Measurements from ENCODE around the gene SLC34A1.
"Not testable (repeated sequence)": the region's sequence is repeated elsewhere in the genome, so short reads cannot be mapped to it uniquely, and the experiment has no call there.

The SLC34A1 gene

GRCh38 chr5:177368869-177369644, 15.2 kb upstream of the SLC34A1 start:
- DNase-seq, result no peak

DNA sequence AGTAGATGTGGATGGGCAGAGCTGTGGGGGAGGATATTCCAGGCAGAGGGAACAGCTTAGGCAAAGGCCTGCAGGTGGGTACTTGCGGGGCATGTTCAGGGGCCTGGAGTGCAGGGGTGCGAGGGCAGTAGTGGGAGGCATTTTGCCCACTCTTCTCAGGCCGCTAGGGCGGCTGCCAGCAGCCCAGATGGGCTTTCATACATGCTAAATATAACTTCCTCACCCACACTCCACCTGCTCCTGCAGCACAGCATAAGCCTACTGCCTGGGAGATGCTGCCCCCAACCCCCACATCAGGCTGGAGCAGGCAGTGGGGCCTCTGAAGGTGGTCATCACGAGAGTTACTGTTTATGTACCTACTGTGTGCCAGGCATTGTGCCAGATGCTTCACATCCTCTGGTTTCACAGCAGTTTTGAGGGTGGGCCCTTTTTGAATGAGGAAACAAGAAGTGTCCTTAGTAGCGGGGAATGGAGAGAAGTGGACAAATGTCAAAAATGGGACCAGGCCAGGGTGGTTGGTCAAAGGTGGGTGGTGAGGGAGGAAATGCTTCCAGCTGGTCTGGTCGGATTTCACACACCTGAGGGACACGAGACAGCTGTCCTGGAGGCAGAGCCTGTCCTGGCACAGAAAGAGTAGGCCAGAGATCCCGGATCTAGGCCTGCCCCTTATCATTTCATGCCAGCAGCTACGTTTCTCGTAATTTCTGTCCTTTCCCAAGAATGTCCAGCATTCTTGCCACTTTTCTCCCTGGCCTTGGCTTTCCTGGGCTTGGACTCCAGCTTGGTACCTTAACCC, 14.4 kb upstream of the SLC34A1 start:
- DNase-seq, result no peak

DNA sequence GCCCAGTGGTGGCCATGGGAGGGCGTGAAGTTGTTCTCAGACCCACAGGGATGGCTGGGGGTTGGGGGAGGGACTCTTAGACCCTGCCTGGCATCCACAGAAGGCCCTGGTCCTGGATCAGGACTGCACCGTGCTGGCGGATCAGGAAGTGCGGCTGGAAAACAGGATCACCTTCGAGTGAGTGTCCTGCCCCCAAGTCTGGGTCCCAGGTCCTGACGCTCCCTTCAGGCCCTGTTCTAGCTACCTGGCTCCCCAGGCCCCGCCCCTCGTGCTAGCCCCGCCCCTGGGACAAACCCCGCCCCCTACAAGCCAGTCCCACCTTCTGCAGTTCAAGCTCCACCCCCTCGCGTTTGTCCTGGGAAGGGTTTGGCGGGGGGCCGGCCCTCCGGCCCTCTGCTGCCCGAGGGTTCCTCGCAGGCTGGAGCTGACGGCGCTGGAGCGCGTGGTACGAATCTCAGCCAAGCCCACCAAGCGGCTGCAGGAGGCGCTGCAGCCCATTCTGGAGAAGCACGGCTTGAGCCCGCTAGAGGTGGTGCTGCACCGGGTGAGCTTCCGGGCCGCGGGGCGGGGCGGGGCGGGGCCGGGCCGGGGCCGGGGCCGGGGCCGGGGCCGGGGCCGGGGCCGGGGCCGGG, 13.6 kb upstream of the SLC34A1 start:
- DNase-seq, result no peak

DNA sequence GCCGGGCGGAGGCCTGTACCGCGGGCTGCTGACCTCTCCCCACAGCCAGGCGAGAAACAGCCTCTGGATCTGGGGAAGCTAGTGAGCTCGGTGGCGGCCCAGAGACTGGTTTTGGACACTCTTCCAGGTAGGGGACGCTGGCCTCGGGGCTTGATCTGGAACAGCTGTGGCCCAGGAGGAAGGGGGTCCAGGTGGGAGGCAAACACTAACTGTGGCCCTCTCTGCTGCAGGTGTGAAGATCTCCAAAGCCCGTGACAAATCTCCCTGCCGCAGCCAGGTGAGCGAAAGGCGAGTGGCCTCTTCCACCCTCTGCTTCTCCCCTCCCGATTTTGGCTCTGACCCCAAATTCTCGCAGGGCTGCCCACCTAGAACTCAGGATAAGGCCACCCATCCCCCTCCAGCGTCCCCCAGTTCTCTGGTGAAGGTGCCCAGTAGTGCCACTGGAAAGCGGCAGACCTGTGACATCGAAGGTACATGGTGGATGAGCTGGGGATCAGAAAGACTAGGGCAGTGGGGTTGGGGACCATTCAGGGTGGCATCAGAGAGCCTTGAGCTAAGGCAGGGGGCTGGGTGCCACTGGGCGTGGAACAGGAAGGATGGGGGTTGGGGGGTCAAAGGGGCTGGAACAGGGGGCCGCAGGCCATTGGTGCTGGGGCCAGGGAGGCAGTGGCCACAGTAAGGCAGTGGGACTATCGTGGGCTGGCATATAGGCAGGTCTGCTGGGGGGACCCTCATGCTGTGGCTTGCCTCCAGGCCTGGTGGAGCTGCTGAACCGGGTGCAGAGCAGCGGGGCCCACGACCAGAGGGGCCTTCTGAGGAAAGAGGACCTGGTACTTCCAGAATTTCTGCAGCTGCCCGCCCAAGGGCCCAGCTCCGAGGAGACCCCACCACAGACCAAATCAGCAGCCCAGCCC, 12.9 kb upstream of the SLC34A1 start:
- no peak for DNase-seq

DNA sequence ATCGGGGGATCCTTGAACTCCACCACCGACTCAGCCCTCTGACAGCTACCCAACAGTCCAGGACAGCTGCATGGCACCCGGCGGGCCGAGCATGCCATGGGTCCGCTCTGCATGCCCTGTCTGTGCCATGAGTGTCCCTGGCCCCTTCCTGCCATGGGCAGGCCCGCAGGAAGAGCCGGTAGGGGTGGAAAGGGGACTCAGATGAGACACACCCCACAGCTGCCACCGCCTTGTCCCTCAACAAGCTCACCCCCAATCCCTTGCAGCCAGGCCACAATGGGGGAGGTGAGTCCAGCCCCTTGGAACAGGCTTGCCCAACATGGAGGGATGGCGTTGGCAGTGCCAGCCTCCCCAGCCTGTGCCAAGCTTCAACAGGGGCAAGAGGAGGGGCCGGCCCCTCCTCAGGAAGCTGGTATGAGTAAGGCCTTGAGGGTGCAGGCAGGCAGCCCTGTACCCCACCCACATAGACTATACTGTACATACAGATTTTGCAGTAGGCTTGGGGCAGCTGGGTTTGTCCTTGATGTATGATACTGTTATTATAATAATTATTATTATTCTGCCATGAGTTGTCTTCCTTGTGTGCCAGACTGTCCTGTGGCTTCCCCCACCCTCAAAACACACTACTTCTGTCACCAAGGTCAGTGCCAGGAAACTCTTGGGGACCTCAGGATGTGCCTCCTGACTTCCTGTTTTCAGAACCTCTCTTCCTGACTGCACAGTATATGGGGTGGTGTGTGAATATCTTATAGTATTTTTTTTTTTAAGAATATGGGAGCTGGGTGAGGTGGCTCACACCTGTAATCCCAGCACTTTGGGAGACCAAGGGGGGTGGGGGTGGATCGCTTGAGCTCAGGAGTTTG, 12.0 kb upstream of the SLC34A1 start:
- DNase-seq, result no peak

DNA sequence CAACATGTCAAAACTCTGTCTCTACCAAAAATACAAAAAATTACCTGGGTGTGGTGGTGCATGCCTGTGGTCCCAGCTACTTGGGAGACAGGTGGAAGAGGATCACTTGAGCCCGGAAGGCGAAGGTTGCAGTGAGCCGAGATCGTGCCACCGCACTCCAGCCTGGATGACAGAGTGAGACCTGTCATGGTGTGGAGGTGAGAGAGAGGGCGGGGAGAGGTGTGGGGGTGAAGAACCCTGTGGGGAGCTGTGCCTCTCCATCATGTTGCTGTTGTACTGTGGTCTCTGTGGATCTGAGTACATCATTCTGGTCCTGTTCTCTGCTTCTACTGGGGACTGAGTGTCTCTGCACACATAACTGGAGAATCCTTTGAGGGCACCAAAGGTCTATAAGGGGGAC, 11.3 kb upstream of the SLC34A1 start:
- DNase-seq, result no peak

DNA sequence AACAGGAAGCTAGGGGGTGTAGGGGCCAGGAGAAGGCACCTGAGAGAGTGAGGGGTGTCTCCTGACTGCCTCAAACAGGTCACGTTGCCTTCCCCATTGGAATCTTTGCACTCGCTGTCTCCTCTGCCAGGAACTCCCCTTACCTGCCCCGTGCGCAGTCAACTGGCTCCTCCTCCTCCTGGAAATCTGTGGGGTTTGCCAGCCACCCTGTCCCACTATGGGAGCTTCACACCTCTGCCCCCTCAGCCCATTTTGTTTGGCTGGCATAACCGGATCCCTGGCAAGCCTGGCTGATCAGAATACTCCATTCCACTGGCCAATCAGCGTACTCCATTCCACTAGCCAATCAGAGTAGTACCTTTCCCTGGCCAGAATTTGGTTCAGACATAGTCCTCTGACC, 10.4 kb upstream of the SLC34A1 start:
- no peak for DNase-seq

DNA sequence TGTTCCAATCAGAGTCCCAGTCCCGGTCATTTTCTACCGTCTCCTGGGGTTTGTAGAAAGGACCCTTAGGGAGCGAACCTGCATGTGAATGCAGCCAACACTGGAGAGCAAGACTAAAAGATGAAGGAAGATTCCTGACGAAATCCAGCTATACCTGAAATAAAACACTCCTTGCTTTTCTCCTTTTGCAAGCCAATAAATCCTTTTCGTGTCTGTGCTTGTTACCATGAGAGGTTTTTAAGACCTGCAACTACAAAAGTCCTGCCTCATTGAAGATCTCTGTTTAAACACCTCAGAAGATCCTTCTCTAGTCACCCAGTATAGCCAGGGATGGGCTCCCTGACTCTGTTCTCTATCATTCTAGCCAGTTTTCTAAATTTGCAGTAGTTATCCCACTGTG, 10.0 kb upstream of the SLC34A1 start:
- no peak for DNase-seq

DNA sequence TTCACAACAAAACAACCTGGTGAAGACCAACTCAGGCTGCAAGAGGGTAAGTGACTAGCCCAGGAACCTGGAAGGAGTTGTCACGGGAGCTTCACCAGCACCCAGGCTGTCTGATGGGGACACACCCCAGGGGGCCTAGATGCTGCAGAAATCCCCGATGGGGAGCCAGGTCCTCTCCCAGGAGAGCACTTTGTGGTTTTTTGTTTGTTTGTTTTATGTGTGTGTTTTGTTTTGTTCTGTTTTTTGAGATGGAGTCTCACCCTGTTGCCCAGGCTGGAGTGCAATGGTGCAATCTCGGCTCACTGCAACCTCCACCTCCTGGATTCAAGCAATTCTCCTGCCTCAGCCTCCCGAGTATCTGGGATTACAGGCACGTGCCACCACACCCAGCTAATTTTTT, 8.7 kb upstream of the SLC34A1 start:
- not testable (repeated sequence) for DNase-seq

DNA sequence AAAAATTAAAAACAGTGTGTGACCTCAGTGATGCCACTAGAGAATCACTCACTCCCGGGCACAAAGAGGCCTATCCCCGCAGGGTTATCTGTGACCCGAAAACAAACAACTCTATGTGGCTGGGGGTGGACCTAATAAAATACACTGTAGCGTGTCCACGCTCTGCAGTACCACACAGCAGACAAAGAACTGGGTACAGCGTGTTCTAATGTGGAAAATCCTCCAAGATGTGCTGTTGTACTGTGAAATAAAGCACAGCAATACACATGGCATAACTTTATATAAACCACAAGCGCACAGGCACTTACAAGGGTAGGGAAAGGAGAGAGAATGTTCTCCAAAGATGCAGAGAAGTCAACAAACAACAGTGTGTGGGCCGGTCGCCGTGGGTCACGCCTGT, 8.1 kb upstream of the SLC34A1 start:
- no peak for DNase-seq

DNA sequence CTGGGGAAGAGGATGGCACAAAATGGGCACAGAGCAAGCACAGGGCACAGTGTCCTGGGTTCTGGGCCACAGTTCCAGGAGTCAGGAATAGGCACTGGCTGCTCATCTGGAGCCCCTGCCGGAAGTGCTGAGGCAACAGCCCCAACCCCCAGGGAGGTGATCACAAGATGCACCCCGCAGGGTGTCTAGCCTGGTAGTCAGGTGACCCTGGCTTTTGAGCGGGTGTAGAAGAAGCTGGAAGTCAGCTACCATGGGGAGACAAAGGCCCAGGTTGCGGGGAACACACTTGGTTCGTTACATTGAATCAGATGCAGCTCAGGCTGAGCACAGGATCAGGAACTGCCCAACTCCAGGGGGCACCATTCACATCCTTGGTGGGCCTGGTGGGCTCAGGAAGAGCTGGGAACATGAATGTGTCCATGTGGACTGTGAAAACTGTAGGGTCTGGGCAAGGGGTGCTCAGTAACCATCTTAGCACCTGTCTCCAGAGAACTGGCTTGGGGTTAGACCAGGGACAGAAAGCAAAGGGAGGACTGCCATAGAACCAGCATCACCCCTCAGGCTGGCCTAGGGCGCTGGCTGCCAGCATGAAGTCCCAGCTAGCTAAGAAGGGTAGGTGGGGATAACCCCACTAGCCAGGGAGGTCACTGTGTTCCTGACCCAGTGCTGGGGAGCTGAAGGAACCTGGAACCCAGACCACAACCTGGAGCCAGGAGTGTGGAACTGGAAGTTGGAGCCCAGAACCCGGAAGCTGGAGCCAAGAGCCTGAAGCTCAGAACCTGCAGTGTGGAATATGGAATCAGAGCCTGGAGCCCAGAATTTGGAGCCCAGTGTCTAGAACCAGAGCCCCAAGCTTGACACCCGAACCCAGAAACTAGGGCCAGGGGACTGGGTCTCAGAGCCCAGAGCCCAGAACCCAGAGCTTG, 6.1 kb upstream of the SLC34A1 start:
- DNase-seq, result no peak

GRCh38 chr5:177378884-177379883, 5.0 kb upstream of the SLC34A1 start:
- no peak for DNase-seq

DNA sequence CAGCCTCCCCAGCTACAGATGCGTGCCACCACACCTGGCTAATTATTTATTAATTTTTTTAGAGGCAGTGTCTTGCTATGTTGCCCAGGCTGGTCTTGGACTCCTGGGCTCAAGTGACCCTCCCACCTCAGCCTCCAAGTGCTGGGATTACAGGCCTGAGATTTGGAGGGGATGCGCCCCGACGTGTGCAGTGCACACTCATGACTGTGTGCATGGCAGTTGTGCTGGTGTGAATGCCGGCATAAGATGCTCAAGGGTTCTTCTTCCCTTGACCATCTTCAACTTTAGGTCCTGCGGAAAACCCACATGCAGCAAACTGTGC, 3.5 kb upstream of the SLC34A1 start:
- DNase-seq, result no peak

- peak; percentile 44 to 67 for DNase-seq
These were observed 1.7 kb upstream of the SLC34A1 start for GRCh38 chr5:177382423-177383029.

DNA sequence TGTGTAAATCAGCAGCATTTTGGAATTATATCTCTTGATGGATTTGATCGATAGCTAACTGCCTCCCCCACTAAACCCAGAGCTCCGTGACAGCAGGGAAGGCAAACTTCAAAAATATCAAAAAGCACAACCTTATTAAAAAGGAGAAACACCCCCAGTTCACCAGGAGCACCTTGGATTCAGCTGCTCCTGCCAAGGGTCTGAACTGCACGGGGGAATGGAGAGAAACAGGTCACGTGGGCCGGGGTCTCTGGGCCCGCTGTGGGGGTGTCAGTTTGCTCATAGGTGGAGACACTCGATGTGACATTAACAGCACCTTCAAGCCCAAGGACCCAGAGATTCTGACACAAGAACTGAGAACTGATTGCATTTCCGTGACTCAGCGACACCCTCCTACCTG, 1.1 kb upstream of the SLC34A1 start:
- DNase-seq, result no peak

- DNase-seq, result no peak
These were observed 1.5 kb downstream of the SLC34A1 start for GRCh38 chr5:177385720-177386119.

GRCh38 chr5:177386542-177386941, 2.3 kb downstream of the SLC34A1 start:
- DNase-seq, result no peak

GRCh38 chr5:177387405-177387804, 3.2 kb downstream of the SLC34A1 start:
- DNase-seq, result no peak

DNA sequence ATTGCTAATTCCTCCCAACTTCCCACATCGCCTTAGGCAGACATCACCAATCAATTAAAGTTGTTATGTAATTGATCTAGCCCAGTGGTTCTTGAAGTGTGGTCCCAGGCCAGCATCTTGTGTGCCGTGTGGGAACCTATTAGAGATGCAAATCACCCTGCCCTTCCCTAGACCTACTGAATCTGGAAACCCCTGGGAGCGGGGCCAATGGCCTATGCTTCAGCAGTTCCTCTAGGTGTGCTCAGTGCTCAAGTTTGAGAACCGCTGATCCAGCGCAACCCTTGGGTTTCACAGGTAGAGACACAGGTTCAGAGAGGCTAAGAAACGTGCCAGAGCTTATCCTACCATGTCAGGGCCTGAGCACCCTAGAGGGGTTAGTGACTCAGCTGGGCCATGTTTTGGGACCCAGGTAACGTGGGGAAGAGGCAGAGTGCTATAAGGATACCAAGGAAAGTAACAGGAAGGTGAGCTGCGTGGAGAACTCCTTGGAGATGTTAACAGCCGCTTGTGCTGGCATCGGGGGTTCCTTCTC, 4.4 kb downstream of the SLC34A1 start:
- DNase-seq, result no peak

Data from cerebellar nuclear complex (tissue), 1 donor.